Ovary (tissue), 9 donors: ENCODE data around the gene CENPP. TPM values are rescaled to one million over a fixed set of nuclear protein-coding genes. Genes with fewer than 3 reads are reported as not detected.

Experiments used
- DNase-seq, 5 donors: peaks; one replicate each; pipeline ENCODE4 v3.0.0-alpha.2; 2019 to 2020
- H3K27ac ChIP-seq, 2 donors: fragments of 200-600 bp; one replicate each; pipeline versions ENCODE4 v1.5.1 to v1.8.0; 2019 to 2022
- H3K27me3 ChIP-seq: fragments of 200-600 bp; one replicate; pipeline ENCODE4 v1.8.0; 2022
- H3K36me3 ChIP-seq: fragments of 200-600 bp; sonication (generic); one replicate; pipeline ENCODE4 v1.5.1; 2019
- H3K4me1 ChIP-seq: one replicate; pipeline ENCODE4 v1.8.1; 2013; ENCODE audit warnings: mild to moderate bottlenecking, moderate library complexity; ENCODE audit not compliant: insufficient read depth
- H3K4me3 ChIP-seq: fragments of 200-600 bp; sonication (generic); one replicate; pipeline ENCODE4 v1.5.1; 2017
- H3K9me3 ChIP-seq, 2 donors: fragments of 200-600 bp in 1 of 2; sonication (generic) in 1 of 2; one replicate each; pipeline versions ENCODE4 v1.5.1 to v1.8.1; 2013 to 2019; ENCODE audit warnings: mild to moderate bottlenecking in 1 of 2, moderate library complexity in 1 of 2
- CTCF ChIP-seq, 3 donors: fragments of 450-650 bp in 2 of 3; fragments of 200-600 bp in 1 of 3; IDR thresholded peaks; one replicate each; pipeline versions ENCODE4 v1.5.1 to v1.8.0; 2016 to 2022; ENCODE audit warnings: antibody characterized with exemption in 3 of 3, mild to moderate bottlenecking in 1 of 3
- EP300 ChIP-seq: sonication (generic); formaldehyde crosslinking; IDR thresholded peaks from one replicate; pipeline ENCODE4 v1.6.1; 2017; ENCODE audit warnings: antibody characterized with exemption
- POLR2A ChIP-seq: fragments of 450-650 bp; IDR thresholded peaks from one replicate; pipeline ENCODE4 v1.6.1; 2017; ENCODE audit warnings: antibody characterized with exemption, mild to moderate bottlenecking, moderate library complexity
- WGBS, 3 donors: extraction: QIAGEN DNeasy Blood & Tissue Kit in 1 of 3; methylation state at CpG; one replicate each; pipeline versions ENCODE4 v1.1.5 to v1.1.7; 2013 to 2017; 5-methylcytosine and 5-hydroxymethylcytosine counted together
- intact Hi-C, 4 donors: fragments of 100-400 bp; cut with DNase I; formaldehyde crosslinking; loops; one replicate each; pipeline versions ENCODE4 v1.11.0 to v1.15.1; 2022 to 2023
- polyA plus RNA-seq, 2 donors: library from polyadenylated mRNA; stranded (reverse); fragments of 200-250 nt in 1 of 2; fragments of 350-450 nt in 1 of 2; fragmentation: Illumina TruSeq in 1 of 2; extraction: RNeasy Lipid Tissue Mini Kit (QIAGEN cat#74804) in 1 of 2; gene quantifications; one replicate each; pipeline ENCODE4 v1.2.3, GENCODE V29; 2013 to 2014
- total RNA-seq, 7 donors: library from RNA; depleted of rRNA in 2 of 7; stranded (reverse); fragments of >200 nt in 2 of 7; fragmentation: NEBNext Ultra II Directional in 3 of 7; extraction: Animal tissue kit (Norgen Biotek cat#: 25700) in 3 of 7; gene quantifications; one replicate each; pipeline versions ENCODE4 v1.1.0 to v1.2.4, GENCODE V29; 2016 to 2023
- donor health status: DM: no; HTN: no; CAD: no; lungs with moderate emphysema.
- donor health status: DM: no; HTN: no; CAD: no.
- donor health status: Bipolar disorder and iron deficiency.
- donor health status: DM: yes; HTN: yes; CAD: no.
- donor health status: DM: no; HTN: no; CAD: no.
- donor health status: DM: yes; HTN: yes; CAD: no.

CENPP gene
- total and polyA plus RNA-seq, 9 donors: 1.4 to 9.5 (median 5.8) TPM

- Histone ChIP-seq H3K36me3 (no peaks in the 10 kb centered on the region), H3K27me3 (no peaks in the 10 kb centered on the region), H3K4me3 (peak overlapping the region; percentile 78), H3K9me3 (no peaks in the 10 kb centered on the region), H3K27ac (no peak overlapping the region), H3K4me1 (peaks cover 5% of the 10 kb centered on the region)
- WGBS, 3 donors: 0 to 1% (median 0%) methylated on average over 5 of the region's 5 CpGs
- intact Hi-C loops: loop anchor here in 1 of 4 donors (2.0 to 10.0 kb wide), 2 partner anchors 32 to 148 kb away; partner anchors contain the start of genes CENPP and NOL8
- DNase-seq: no peak
- TF ChIP-seq CTCF (IDR thresholded peaks at IDR 0.05) (no peak), EP300 (no peak), POLR2A (no peak)
Observed at GRCh38 chr9:92293075-92293354, 32.7 kb upstream of the CENPP start.

- 0 to 1% (median 0%) methylated on average over 62 to 63 of the region's 63 CpGs for WGBS, 3 donors
- Histone ChIP-seq H3K9me3 (no peaks in the 10 kb centered on the region), H3K4me1 (peaks cover 5% of the 10 kb centered on the region), H3K27ac (peak within 1 kb of the TSS in 1 of 2 donors; percentile 57), H3K4me3 (peak within 1 kb of the TSS; percentile 78), H3K36me3 (no peaks in the 10 kb centered on the region), H3K27me3 (no peaks in the 10 kb centered on the region)
- peak; percentile 97 to 100 (median 99) for DNase-seq
- peak; percentile 64 for TF ChIP-seq POLR2A
- peak in 1 of 3 donors; percentile 35 for TF ChIP-seq CTCF (IDR thresholded peaks at IDR 0.05)
- TF ChIP-seq EP300: no peak
- intact Hi-C loops: loop anchor here in 1 of 4 donors (2.0 to 10.0 kb wide), 2 partner anchors 31 to 149 kb away; partner anchors contain the start of genes CENPP and NOL8
Observed at GRCh38 chr9:92293452-92294296, 32.1 kb upstream of the CENPP start, which contains the start of gene IARS1. IARS1 (minus strand) TSS chr9:92293697; CDS start chr9:92289419, 4,278 bp downstream.

GRCh38 chr9:92294297-92294676 is 31.5 kb upstream of the CENPP start:
- intact Hi-C loops: loop anchor here in 1 of 4 donors (10.0 kb wide), 1 partner anchor 149 kb away; no protein-coding TSS in a partner anchor
- peak overlapping the region; percentile 78 for H3K4me3 ChIP-seq
- H3K36me3 ChIP-seq: no peaks in the 10 kb centered on the region
- peaks cover 5% of the 10 kb centered on the region for H3K4me1 ChIP-seq
- no peaks in the 10 kb centered on the region for H3K9me3 ChIP-seq
- 3 to 19% (median 5%) methylated on average over 13 of the region's 13 CpGs for whole genome bisulfite sequencing, 3 donors
- no peak for TF ChIP-seq CTCF (IDR thresholded peaks at IDR 0.05)
- H3K27me3 ChIP-seq: no peaks in the 10 kb centered on the region
- peak overlapping the region in 1 of 2 donors; percentile 57 for H3K27ac ChIP-seq
- peak in 2 of 5 donors; percentile 24 to 27 for DNase-seq

GRCh38 chr9:92295240-92295790 is 30.4 kb upstream of the CENPP start:
- no peaks in the 10 kb centered on the region for H3K27me3 ChIP-seq
- H3K4me1 ChIP-seq: peaks cover 5% of the 10 kb centered on the region
- WGBS, 3 donors: 62 to 70% (median 68%) methylated on average over 7 of the region's 7 CpGs
- no peak overlapping the region for H3K27ac ChIP-seq
- no peaks in the 10 kb centered on the region for H3K9me3 ChIP-seq
- DNase-seq: no peak
- H3K4me3 ChIP-seq: no peak overlapping the region
- H3K36me3 ChIP-seq: no peaks in the 10 kb centered on the region
- TF ChIP-seq CTCF (IDR thresholded peaks at IDR 0.05) (no peak), EP300 (no peak), POLR2A (no peak)
- intact Hi-C loops: loop anchor here in 1 of 4 donors (10.0 kb wide), 1 partner anchor 151 kb away; no protein-coding TSS in a partner anchor
